SK-N-SH treated with all-trans-retinoic acid at 6 μM for 48 hours (cell line): Measurements from ENCODE around the gene GALNT17.

Experiments used
- ATAC-seq: fragments of 200-7000 bp; cut with Tn5 transposase; 3 replicates; pipeline ENCODE4 v1.9.1; 2020; ENCODE audit warnings: mild to moderate bottlenecking, moderate library complexity
- ARNTL ChIP-seq: fragments of 450-650 bp; formaldehyde crosslinking; IDR thresholded peaks from 2 replicates; pipeline ENCODE4 v1.5.0; 2020; ENCODE audit warnings: low read depth, mild to moderate bottlenecking, moderate library complexity, borderline replicate concordance
- BACH2 ChIP-seq: fragments of 250-450 bp; sonication (Bioruptor Pico); IDR thresholded peaks from 2 replicates; pipeline ENCODE4 v1.9.0; 2021; ENCODE audit warnings: mild to moderate bottlenecking, borderline replicate concordance
- CREB5 ChIP-seq: fragments of 250-450 bp; sonication (Bioruptor Pico); IDR thresholded peaks from 2 replicates; pipeline ENCODE4 v1.5.1; 2020; ENCODE audit warnings: low read depth, mild to moderate bottlenecking, moderate library complexity
- CSDC2 ChIP-seq: fragments of 250-450 bp; sonication (Bioruptor Pico); IDR thresholded peaks from 2 replicates; pipeline ENCODE4 v1.5.0; 2020; ENCODE audit warnings: mild to moderate bottlenecking, moderate library complexity
- CSRNP3 ChIP-seq: fragments of 250-450 bp; sonication (Bioruptor Pico); IDR thresholded peaks from 2 replicates; pipeline ENCODE4 v1.5.1; 2021; ENCODE audit warnings: mild to moderate bottlenecking, moderate library complexity
- ESRRG ChIP-seq: fragments of 250-450 bp; sonication (Bioruptor Pico); IDR thresholded peaks from 2 replicates; pipeline ENCODE4 v1.6.1; 2021; ENCODE audit warnings: mild to moderate bottlenecking
- GLIS3 ChIP-seq: fragments of 250-450 bp; sonication (Bioruptor Pico); IDR thresholded peaks from 2 replicates; pipeline ENCODE4 v1.5.0; 2020; ENCODE audit warnings: mild to moderate bottlenecking, moderate library complexity
- PATZ1 ChIP-seq: fragments of 250-450 bp; sonication (Bioruptor Pico); IDR thresholded peaks from 2 replicates; pipeline ENCODE4 v1.8.0; 2020; ENCODE audit warnings: mild to moderate bottlenecking, moderate library complexity, borderline replicate concordance
- POU6F1 ChIP-seq: fragments of 250-450 bp; sonication (Bioruptor Pico); IDR thresholded peaks from 2 replicates; pipeline ENCODE4 v1.8.0; 2021; ENCODE audit warnings: low read depth, mild to moderate bottlenecking, moderate library complexity, borderline replicate concordance
- PPARA ChIP-seq: fragments of 250-450 bp; sonication (Bioruptor Pico); IDR thresholded peaks from 2 replicates; pipeline ENCODE4 v1.5.0; 2020; ENCODE audit warnings: mild to moderate bottlenecking, borderline replicate concordance
- RARB ChIP-seq: fragments of 250-450 bp; sonication (Bioruptor Pico); IDR thresholded peaks from 2 replicates; pipeline ENCODE4 v1.8.0; 2021; ENCODE audit warnings: mild to moderate bottlenecking, moderate library complexity
- TCF4 ChIP-seq: fragments of 250-450 bp; sonication (Bioruptor Pico); IDR thresholded peaks from 2 replicates; pipeline ENCODE4 v1.8.0; 2021; ENCODE audit warnings: mild to moderate bottlenecking, moderate library complexity, borderline replicate concordance
- TOX ChIP-seq: fragments of 250-450 bp; sonication (Bioruptor Pico); IDR thresholded peaks from 2 replicates; pipeline ENCODE4 v1.8.0; 2021; ENCODE audit warnings: mild to moderate bottlenecking, moderate library complexity, borderline replicate concordance
- TSHZ2 ChIP-seq: fragments of 250-450 bp; sonication (Bioruptor Pico); IDR thresholded peaks from 2 replicates; pipeline ENCODE4 v1.5.0; 2020; ENCODE audit warnings: mild to moderate bottlenecking, moderate library complexity
- ZC3H10 ChIP-seq: fragments of 250-450 bp; sonication (Bioruptor Pico); IDR thresholded peaks from 2 replicates; pipeline ENCODE4 v1.5.1; 2021; ENCODE audit warnings: mild to moderate bottlenecking, moderate library complexity
- ZFP3 ChIP-seq: fragments of 250-450 bp; sonication (Bioruptor Pico); IDR thresholded peaks from 2 replicates; pipeline ENCODE4 v1.5.0; 2020; ENCODE audit warnings: mild to moderate bottlenecking, moderate library complexity
- ZFP30 ChIP-seq: fragments of 450-650 bp; formaldehyde crosslinking; IDR thresholded peaks from 2 replicates; pipeline ENCODE4 v1.5.0; 2022; ENCODE audit warnings: mild to moderate bottlenecking, moderate library complexity
- ZNF565 ChIP-seq: fragments of 450-650 bp; formaldehyde crosslinking; conservative IDR thresholded peaks from 2 replicates; pipeline ENCODE4 v1.5.0; 2020; ENCODE audit warnings: low read depth, mild to moderate bottlenecking, moderate library complexity
- ZNF70 ChIP-seq: fragments of 450-650 bp; formaldehyde crosslinking; IDR thresholded peaks from 2 replicates; pipeline ENCODE4 v1.5.0; 2020; ENCODE audit warnings: mild to moderate bottlenecking, moderate library complexity
- ZNF8 ChIP-seq: fragments of 450-650 bp; formaldehyde crosslinking; IDR thresholded peaks from 2 replicates; pipeline ENCODE4 v1.5.0; 2020; ENCODE audit warnings: mild to moderate bottlenecking, moderate library complexity

GALNT17 gene

GRCh38 chr7:71155236-71155635 lies 23.3 kb downstream of the GALNT17 start (continued):
- no peak for TF ChIP-seq PATZ1
- no peak for TF ChIP-seq CSDC2 (CRISPR knock-in tag)
- TF ChIP-seq ZNF565 (CRISPR knock-in tag) = no peak
- no peak for TF ChIP-seq TOX (CRISPR knock-in tag)
- no peak for TF ChIP-seq RARB (CRISPR knock-in tag)
- TF ChIP-seq ZFP3 = no peak
- TF ChIP-seq ZNF70 (CRISPR knock-in tag) = no peak
- TF ChIP-seq BACH2 (CRISPR knock-in tag) = no peak
- no peak for TF ChIP-seq CREB5 (CRISPR knock-in tag)

- TF ChIP-seq ZFP30 (CRISPR knock-in tag) (no peak), TSHZ2 (no peak), ZNF565 (CRISPR knock-in tag) (no peak), PATZ1 (no peak), PPARA (CRISPR knock-in tag) (no peak), ARNTL (CRISPR knock-in tag) (no peak), CSRNP3 (CRISPR knock-in tag) (no peak), ZNF70 (CRISPR knock-in tag) (no peak), CREB5 (CRISPR knock-in tag) (no peak), GLIS3 (CRISPR knock-in tag) (no peak), ESRRG (CRISPR knock-in tag) (no peak), RARB (CRISPR knock-in tag) (no peak), BACH2 (CRISPR knock-in tag) (no peak), POU6F1 (no peak), ZC3H10 (CRISPR knock-in tag) (no peak), TCF4 (CRISPR knock-in tag) (no peak), ZNF8 (no peak), CSDC2 (CRISPR knock-in tag) (no peak), ZFP3 (no peak), TOX (CRISPR knock-in tag) (no peak)
- ATAC-seq = no peak
Observed at GRCh38 chr7:71157757-71158156, 25.8 kb downstream of the GALNT17 start.
